ENCODE data around the gene CD19.
"Not testable (repeated sequence)": the region's sequence is repeated elsewhere in the genome, so short reads cannot be mapped to it uniquely, and the experiment has no call there.

CD19 gene

GRCh38 chr16:28905800-28906372 is 25.9 kb upstream of the CD19 start:
- in situ Hi-C loops (cut with MboI; ENCODE audit: low sequenced_read_pairs) = no loop called here

GRCh38 chr16:28910086-28911031 is 21.4 kb upstream of the CD19 start:
- in situ Hi-C loops (cut with MboI; ENCODE audit: low sequenced_read_pairs) = no loop called here

DNA sequence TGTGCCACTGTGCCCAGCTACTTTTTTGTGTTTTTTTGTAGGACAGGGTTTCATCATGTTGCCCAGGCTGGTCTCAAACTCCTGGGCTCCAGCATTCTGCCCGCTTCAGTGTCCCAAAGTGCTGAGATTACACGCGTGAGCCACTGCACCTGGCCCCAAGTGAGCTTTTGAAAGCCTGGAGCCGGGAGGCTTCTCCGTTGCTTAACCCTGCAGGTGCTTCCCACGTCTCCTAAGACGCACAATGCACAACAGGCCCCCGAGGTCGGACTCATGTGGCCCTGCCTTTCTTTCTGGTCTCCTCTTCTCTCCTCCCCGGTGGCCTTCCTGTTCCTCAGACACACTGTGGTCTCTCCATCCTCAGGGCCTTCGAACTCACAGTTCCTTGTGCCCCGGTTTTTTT is 19.2 kb upstream of the CD19 start:
- in situ Hi-C loops (cut with MboI; ENCODE audit: low sequenced_read_pairs) = no loop called here

- in situ Hi-C loops (cut with MboI; ENCODE audit: low sequenced_read_pairs) = no loop called here
These were observed 17.6 kb upstream of the CD19 start for GRCh38 chr16:28913946-28914724.

DNA sequence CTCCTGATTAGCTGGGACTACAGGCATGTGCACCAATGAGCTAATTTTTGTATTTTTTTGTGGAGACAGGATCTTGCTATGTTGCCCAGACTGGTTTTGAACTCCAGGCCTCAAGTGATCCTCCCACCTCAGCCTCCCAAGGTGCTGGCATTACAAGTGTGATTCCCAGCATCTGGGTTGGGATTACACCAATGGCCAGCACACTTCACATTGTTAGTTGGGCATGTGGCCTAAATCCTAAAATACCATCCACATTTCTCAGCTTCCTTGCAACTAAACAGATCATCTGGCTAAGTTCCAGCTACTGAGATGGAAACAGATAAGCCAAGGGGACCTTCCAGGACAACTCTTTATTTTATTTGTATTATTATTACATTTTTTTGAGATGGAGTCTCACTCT is 16.6 kb upstream of the CD19 start:
- in situ Hi-C loops (cut with MboI; ENCODE audit: low sequenced_read_pairs) = no loop called here

- in situ Hi-C loops (cut with MboI; ENCODE audit: low sequenced_read_pairs) = no loop called here
These were observed 14.7 kb upstream of the CD19 start for GRCh38 chr16:28917095-28917494.

GRCh38 chr16:28918698-28919097 is 13.1 kb upstream of the CD19 start:
- in situ Hi-C loops (cut with MboI; ENCODE audit: low sequenced_read_pairs) = no loop called here

DNA sequence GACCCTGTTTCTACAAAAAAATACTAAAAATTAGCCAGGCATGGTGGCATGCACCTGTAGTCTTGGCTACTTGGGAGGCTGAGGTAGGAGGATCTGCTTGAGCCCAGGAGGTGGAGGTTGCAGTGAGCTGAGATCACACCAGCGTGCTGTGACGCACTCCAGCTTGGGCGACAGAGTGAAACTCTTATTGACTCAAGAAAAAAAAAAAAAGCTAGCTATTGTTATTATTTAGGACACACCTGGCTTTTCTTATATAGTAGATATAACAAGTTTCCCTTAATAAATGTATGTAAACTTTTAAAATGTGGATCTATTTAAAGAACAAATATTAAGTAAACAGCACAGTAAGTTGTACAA is 8.6 kb upstream of the CD19 start:
- in situ Hi-C loops (cut with MboI; ENCODE audit: low sequenced_read_pairs) = no loop called here

DNA sequence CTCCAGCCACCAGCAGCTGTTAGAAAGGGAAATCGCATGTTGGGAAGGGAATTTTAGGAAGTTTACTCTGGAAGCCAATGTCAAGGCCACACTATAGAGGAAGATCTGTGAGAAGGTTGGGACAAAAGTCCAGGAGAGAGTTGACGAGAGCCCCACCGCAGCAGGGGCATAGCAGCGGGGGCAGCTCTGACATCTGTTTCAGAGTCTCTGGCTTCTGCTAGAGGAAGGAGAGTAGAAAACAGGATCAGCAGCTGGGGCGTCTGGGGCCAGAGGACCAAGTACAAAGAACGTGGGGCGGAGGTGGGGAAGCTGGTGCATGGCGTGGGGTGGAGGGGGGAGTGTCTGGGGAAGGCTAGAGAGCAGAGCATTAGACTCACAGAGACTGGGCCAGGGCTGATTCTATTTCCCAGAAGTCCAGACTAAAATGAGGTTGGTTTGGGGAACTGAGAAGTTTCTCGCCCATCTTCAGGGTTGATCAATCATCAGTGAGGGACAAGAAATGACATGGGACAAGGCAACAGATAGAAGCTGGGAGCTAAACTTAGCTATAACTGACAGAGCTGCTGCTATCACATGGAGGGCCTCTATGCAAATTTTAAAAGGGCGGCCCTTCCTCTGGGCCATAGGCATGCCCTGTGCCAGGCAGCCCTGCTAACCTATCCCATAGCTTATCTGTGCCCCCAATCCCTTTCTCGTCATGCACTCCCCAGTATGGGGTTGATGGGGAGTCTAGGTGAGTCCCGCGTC is 7.9 kb upstream of the CD19 start:
- in situ Hi-C loops (cut with MboI; ENCODE audit: low sequenced_read_pairs) = no loop called here

DNA sequence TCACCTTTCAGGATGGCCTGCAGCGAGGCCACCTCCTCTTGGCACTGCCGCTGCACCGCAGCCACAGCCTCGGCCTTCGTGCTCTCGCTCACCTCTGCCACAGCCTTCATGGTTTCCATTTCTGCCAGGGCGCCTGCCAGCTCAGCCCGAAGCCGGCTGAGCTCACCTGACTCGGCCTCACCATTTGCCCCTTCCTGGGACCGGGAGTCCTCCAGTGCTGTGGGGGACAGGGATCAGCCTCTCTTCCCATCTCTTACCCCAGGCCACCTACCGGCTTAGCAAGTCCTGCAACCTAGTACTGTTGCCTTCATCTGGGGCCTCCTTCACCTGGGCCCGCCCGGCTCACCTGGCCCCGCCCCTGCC is 7.4 kb upstream of the CD19 start:
- in situ Hi-C loops (cut with MboI; ENCODE audit: low sequenced_read_pairs) = no loop called here

- in situ Hi-C loops (cut with MboI; ENCODE audit: low sequenced_read_pairs) = no loop called here
These were observed 6.9 kb upstream of the CD19 start, which contains the start of gene RABEP2 for GRCh38 chr16:28924762-28925385. Gene RABEP2, minus strand, starts transcription at chr16:28925238. Its CDS starts 75 bp downstream, at chr16:28925163.

GRCh38 chr16:28925386-28926228 is 6.2 kb upstream of the CD19 start:
- in situ Hi-C loops (cut with MboI; ENCODE audit: low sequenced_read_pairs) = no loop called here

- in situ Hi-C loops (cut with MboI; ENCODE audit: low sequenced_read_pairs) = not testable (repeated sequence)
These were observed 5.5 kb upstream of the CD19 start for GRCh38 chr16:28926284-28926683.

GRCh38 chr16:28927815-28928214 is 4.0 kb upstream of the CD19 start:
- in situ Hi-C loops (cut with MboI; ENCODE audit: low sequenced_read_pairs) = no loop called here

GRCh38 chr16:28930203-28930602 is 1.6 kb upstream of the CD19 start:
- in situ Hi-C loops (cut with MboI; ENCODE audit: low sequenced_read_pairs) = no loop called here

- in situ Hi-C loops (cut with MboI; ENCODE audit: low sequenced_read_pairs) = no loop called here
These were observed 1.1 kb upstream of the CD19 start for GRCh38 chr16:28930652-28931051.

GRCh38 chr16:28932339-28933141 is 769 bp downstream of the CD19 start:
- in situ Hi-C loops (cut with MboI; ENCODE audit: low sequenced_read_pairs) = no loop called here

DNA sequence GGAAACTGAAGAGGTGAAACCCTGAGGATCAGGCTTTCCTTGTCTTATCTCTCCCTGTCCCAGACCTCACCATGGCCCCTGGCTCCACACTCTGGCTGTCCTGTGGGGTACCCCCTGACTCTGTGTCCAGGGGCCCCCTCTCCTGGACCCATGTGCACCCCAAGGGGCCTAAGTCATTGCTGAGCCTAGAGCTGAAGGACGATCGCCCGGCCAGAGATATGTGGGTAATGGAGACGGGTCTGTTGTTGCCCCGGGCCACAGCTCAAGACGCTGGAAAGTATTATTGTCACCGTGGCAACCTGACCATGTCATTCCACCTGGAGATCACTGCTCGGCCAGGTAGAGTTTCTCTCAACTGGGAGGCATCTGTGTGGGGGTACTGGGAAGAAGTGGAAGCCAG is 1.4 kb downstream of the CD19 start:
- in situ Hi-C loops (cut with MboI; ENCODE audit: low sequenced_read_pairs) = no loop called here

DNA sequence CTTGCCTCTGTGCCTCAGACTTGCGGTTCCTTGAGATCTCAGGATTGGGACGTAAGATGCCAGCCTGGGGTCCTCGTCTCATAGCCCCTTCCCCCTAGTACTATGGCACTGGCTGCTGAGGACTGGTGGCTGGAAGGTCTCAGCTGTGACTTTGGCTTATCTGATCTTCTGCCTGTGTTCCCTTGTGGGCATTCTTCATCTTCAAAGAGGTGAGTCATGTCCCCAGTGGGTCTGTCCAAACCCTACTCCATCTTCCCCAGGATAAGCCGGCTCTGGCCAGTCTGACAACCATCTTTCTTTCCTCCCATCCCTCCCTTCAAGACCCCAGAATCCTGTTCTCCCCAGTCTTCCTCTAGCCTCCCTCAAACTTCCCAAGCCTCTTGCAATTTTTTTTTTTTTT is 3.6 kb downstream of the CD19 start:
- in situ Hi-C loops (cut with MboI; ENCODE audit: low sequenced_read_pairs) = no loop called here
